Caco-2 (cell line): ENCODE measurements around the gene ABITRAM. TPM values are rescaled to one million over a fixed set of nuclear protein-coding genes. Genes with fewer than 3 reads are reported as not detected.

Experiments
- BruUV-seq: library from RNA; stranded (reverse); fragments of 400-500 nt; replicated peaks from 2 replicates; lab custom pipeline; 2021; lab: Mats Ljungman, UMichigan
- CTCF ChIA-PET: fragments of 300-600 bp; sonication (Branson Sonifier 250); formaldehyde crosslinking; loops from one replicate; lab custom pipeline; 2022; ENCODE audit warnings: antibody characterized with exemption; lab: Charles Lee
- POLR2A ChIA-PET: fragments of 300-600 bp; sonication (Branson Sonifier 250); formaldehyde crosslinking; loops from one replicate; lab custom pipeline; 2022; ENCODE audit warnings: antibody characterized with exemption; lab: Charles Lee
- DNase-seq, 2 experiments: peaks; one replicate each; pipeline versions ENCODE4 v3.0.0 to v3.0.0-alpha.2; 2020 to 2022
- H3K27me3 ChIP-seq: replicated peaks from 2 replicates; pipeline ENCODE4 v1.6.0; 2011; ENCODE audit warnings: low read length; ENCODE audit not compliant: control insufficient read depth, insufficient read depth
- H3K36me3 ChIP-seq: 2 replicates; pipeline ENCODE4 v1.5.1; 2011; ENCODE audit warnings: low read length; ENCODE audit not compliant: control insufficient read depth, insufficient read depth
- H3K4me1 ChIP-seq: fragments of 250-450 bp; sonication (Bioruptor Pico); 2 replicates; pipeline ENCODE4 v1.5.1; 2020; ENCODE audit warnings: mild to moderate bottlenecking
- H3K4me3 ChIP-seq: 2 replicates; pipeline ENCODE4 v1.5.1; 2011; ENCODE audit warnings: low read depth, mild to moderate bottlenecking, control low read depth, low read length
- H3K9me3 ChIP-seq: fragments of 250-450 bp; sonication (Bioruptor Pico); 2 replicates; pipeline ENCODE4 v1.5.1; 2020; ENCODE audit warnings: mild to moderate bottlenecking, moderate library complexity
- H3K27ac Mint-ChIP-seq: one replicate; pipeline ENCODE4 v1.8.0; 2022; ENCODE audit warnings: mixed read lengths; ENCODE audit not compliant: unreplicated experiment
- H3K27me3 Mint-ChIP-seq: one replicate; pipeline ENCODE4 v1.8.0; 2022; ENCODE audit warnings: mixed read lengths; ENCODE audit not compliant: insufficient read depth, unreplicated experiment
- H3K36me3 Mint-ChIP-seq: one replicate; pipeline ENCODE4 v1.8.0; 2022; ENCODE audit warnings: mild to moderate bottlenecking, mixed read lengths; ENCODE audit not compliant: insufficient read depth, unreplicated experiment
- H3K4me1 Mint-ChIP-seq: one replicate; pipeline ENCODE4 v1.8.0; 2022; ENCODE audit warnings: low read depth, mixed read lengths; ENCODE audit not compliant: unreplicated experiment
- H3K4me3 Mint-ChIP-seq: one replicate; pipeline ENCODE4 v1.8.0; 2022; ENCODE audit warnings: mild to moderate bottlenecking, moderate library complexity, mixed read lengths; ENCODE audit not compliant: unreplicated experiment
- H3K9me3 Mint-ChIP-seq: one replicate; pipeline ENCODE4 v1.8.0; 2022; ENCODE audit warnings: mixed read lengths; ENCODE audit not compliant: unreplicated experiment
- intact Hi-C: fragments of 100-400 bp; cut with micrococcal nuclease; formaldehyde crosslinking; loops from one replicate; pipeline ENCODE4 v1.10.0; 2022; ENCODE audit not compliant: unreplicated experiment
- total RNA-seq: library from RNA; stranded (reverse); gene quantifications from 2 replicates; pipeline ENCODE4 v1.2.3, GENCODE V29; 2022
- TF ChIP-seq, protein P1 (sequence below), 2 experiments: fragments of 200-600 bp in 1 of 2; IDR thresholded peaks; 1 replicate in 1 of 2; 2 replicates in 1 of 2; pipeline versions ENCODE4 v1.5.1 to v1.8.0; 2011 to 2022; ENCODE audit warnings: antibody characterized with exemption in 1 of 2, control low read depth in 1 of 2, inconsistent platforms in 1 of 2, low read depth in 1 of 2, low read length in 1 of 2, mild to moderate bottlenecking in 1 of 2, moderate library complexity in 1 of 2; ENCODE audit not compliant: insufficient read depth in 1 of 2, severe bottlenecking in 1 of 2, unreplicated experiment in 1 of 2

The ABITRAM gene
- total RNA-seq, 1 experiment from 2014 or later = 20.5 TPM

DNA sequence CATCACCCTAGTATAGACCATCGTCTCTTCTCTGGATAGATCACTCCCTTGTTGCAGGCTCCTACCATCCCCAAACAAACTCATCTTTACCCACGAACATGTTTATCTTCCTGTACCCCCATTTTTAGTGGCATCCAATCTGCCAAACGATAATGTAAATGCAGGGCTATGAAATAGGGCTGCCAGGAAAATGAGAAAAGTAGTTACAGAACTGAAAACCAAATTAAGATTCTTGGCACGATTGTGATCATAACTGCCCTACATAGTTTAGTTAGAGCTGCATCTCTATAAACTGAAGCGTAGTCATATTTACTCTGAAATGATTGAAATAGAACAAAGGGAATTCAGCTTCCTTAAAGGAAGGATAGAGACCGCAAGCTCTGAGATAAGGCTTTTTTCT, 26.1 kb downstream of the ABITRAM start:
- intact Hi-C loops = no loop called here

DNA sequence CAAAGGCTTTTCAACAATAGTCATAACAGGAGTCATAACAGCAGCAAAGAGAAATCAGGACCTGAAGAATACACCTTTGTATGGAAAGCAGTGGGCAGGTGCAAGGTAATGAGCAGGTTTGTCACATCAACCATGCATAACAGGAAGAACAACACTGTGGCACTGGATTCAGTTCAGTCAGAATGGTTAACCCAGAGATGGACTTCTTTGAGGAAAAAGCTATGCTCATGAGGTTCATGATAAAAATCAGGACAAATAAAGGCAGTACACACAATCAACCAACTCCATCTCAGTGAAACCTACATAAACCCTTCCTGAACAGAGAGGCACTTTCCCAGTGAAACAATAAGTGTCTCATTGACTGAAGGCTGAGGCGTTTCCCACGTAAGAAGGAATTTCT, 27.0 kb downstream of the ABITRAM start:
- Histone ChIP-seq H3K27me3 (no peaks in the 10 kb centered on the region), H3K9me3 (no peaks in the 10 kb centered on the region), H3K4me3 (no peak overlapping the region), H3K4me1 (no peaks in the 10 kb centered on the region), H3K36me3 (no peaks in the 10 kb centered on the region; the same call in 1 of the 2 replicates)
- no peak for DNase-seq
- ChIA-PET POLR2A (no interaction called here), CTCF (no interaction called here)
- Mint-ChIP-seq H3K27ac (no peak overlapping the region), H3K9me3 (no peaks in the 10 kb centered on the region), H3K27me3 (no peaks in the 10 kb centered on the region), H3K4me1 (no peaks in the 10 kb centered on the region), H3K36me3 (peaks cover 45% of the 10 kb centered on the region), H3K4me3 (no peak overlapping the region)
- TF ChIP-seq, protein P1, sequence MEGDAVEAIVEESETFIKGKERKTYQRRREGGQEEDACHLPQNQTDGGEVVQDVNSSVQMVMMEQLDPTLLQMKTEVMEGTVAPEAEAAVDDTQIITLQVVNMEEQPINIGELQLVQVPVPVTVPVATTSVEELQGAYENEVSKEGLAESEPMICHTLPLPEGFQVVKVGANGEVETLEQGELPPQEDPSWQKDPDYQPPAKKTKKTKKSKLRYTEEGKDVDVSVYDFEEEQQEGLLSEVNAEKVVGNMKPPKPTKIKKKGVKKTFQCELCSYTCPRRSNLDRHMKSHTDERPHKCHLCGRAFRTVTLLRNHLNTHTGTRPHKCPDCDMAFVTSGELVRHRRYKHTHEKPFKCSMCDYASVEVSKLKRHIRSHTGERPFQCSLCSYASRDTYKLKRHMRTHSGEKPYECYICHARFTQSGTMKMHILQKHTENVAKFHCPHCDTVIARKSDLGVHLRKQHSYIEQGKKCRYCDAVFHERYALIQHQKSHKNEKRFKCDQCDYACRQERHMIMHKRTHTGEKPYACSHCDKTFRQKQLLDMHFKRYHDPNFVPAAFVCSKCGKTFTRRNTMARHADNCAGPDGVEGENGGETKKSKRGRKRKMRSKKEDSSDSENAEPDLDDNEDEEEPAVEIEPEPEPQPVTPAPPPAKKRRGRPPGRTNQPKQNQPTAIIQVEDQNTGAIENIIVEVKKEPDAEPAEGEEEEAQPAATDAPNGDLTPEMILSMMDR (IDR thresholded peaks at IDR 0.05; ENCODE audit: insufficient read depth in 1 of 2, low read depth in 1 of 2, low read length in 1 of 2, severe bottlenecking in 1 of 2, unreplicated experiment in 1 of 2) = no peak
- intact Hi-C loops = no loop called here
- no TSS peak for BruUV-seq

More for the DNA sequence above, 26.1 kb downstream of the ABITRAM start:
- H3K27me3 ChIP-seq = no peaks in the 10 kb centered on the region
- TF ChIP-seq, protein P1 (IDR thresholded peaks at IDR 0.05; ENCODE audit: insufficient read depth in 1 of 2, low read depth in 1 of 2, low read length in 1 of 2, severe bottlenecking in 1 of 2, unreplicated experiment in 1 of 2) = no peak
- Mint-ChIP-seq H3K27ac (no peak overlapping the region), H3K9me3 (no peaks in the 10 kb centered on the region), H3K4me1 (no peaks in the 10 kb centered on the region), H3K4me3 (no peak overlapping the region), H3K36me3 (peaks cover 45% of the 10 kb centered on the region), H3K27me3 (no peaks in the 10 kb centered on the region)
- H3K9me3 ChIP-seq = no peaks in the 10 kb centered on the region
- no peaks in the 10 kb centered on the region for H3K4me1 ChIP-seq
- ChIA-PET CTCF (no interaction called here), POLR2A (no interaction called here)
- no peaks in the 10 kb centered on the region; the same call in 1 of the 2 replicates for H3K36me3 ChIP-seq
- H3K4me3 ChIP-seq = no peak overlapping the region
- BruUV-seq = no TSS peak
- DNase-seq = no peak

DNA sequence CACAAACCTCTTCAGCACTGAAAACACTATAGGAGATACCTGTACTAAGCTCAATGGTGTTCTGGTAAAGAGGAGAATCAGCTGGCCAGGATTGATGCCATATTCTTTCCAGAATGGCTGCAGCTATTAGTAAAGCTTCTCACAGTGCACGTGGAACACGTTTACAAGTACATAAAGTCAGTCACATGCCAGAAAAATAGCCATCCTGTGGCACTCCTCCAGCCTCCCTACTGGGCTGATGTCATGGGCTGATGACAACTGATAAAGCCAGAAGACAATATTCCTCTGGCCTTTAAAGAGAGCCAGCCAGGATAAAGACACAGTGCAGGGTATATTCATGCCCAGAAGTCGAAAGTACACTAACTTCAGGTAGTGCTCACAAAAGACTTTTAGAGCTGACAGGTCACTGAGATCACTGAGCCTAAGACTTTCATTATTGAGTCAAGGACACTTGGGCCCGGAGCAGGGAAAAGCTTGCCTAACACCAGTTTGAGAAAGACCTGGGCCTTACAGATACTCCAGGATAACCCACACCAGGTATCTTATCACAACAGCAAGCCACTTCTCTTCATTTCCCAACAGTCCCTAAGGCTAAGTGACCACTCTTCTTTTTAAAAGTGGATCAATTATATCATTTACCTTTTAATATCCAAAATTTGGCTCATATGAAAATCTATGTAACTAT, 29.4 kb downstream of the ABITRAM start:
- Mint-ChIP-seq H3K27me3 (no peaks in the 10 kb centered on the region), H3K4me3 (no peak overlapping the region), H3K4me1 (no peaks in the 10 kb centered on the region), H3K36me3 (peaks cover 49% of the 10 kb centered on the region), H3K27ac (no peak overlapping the region), H3K9me3 (no peaks in the 10 kb centered on the region)
- Histone ChIP-seq H3K4me1 (no peaks in the 10 kb centered on the region), H3K27me3 (no peaks in the 10 kb centered on the region), H3K4me3 (no peak overlapping the region), H3K9me3 (no peaks in the 10 kb centered on the region), H3K36me3 (no peaks in the 10 kb centered on the region)
- DNase-seq = no peak
- BruUV-seq = no TSS peak
- POLR2A ChIA-PET = no interaction called here
- CTCF ChIA-PET = no interaction called here
- TF ChIP-seq, protein P1 (IDR thresholded peaks at IDR 0.05; ENCODE audit: insufficient read depth in 1 of 2, low read depth in 1 of 2, low read length in 1 of 2, severe bottlenecking in 1 of 2, unreplicated experiment in 1 of 2) = no peak
- intact Hi-C loops = no loop called here
